Panc1 (cell line): Measurements from ENCODE around the gene GNRHR. TPM values are rescaled to one million over a fixed set of nuclear protein-coding genes. Genes with fewer than 3 reads are reported as not detected.

Experiments used
- ATAC-seq: fragments of 200-7000 bp; cut with Tn5 transposase; 2 replicates; pipeline ENCODE4 v1.9.1; 2020; ENCODE audit warnings: mild to moderate bottlenecking, moderate library complexity
- BruUV-seq: library from RNA; stranded (reverse); fragments of 400-500 nt; replicated peaks from 2 replicates; lab custom pipeline; 2021; lab: Mats Ljungman, UMichigan
- CTCF ChIA-PET: fragments of 300-600 bp; sonication (Branson Sonifier 250); formaldehyde crosslinking; loops from one replicate; lab custom pipeline; 2022; ENCODE audit warnings: antibody characterized with exemption; lab: Charles Lee
- POLR2A ChIA-PET: fragments of 300-600 bp; sonication (Branson Sonifier 250); formaldehyde crosslinking; loops from one replicate; lab custom pipeline; 2022; ENCODE audit warnings: antibody characterized with exemption; lab: Charles Lee
- DNase-seq: peaks from one replicate; pipeline ENCODE4 v3.0.0-alpha.2; 2010; ENCODE audit warnings: low read depth, low spot score
- H3K27ac ChIP-seq: 2 replicates; pipeline ENCODE4 v1.5.1; 2011; ENCODE audit warnings: mild to moderate bottlenecking, low read length, inconsistent platforms
- H3K27me3 ChIP-seq: fragments of 200-500 bp; sonication (Bioruptor generic); 2 replicates; pipeline ENCODE4 v1.6.0; 2014; ENCODE audit warnings: low read length, inconsistent platforms; ENCODE audit not compliant: control insufficient read depth, insufficient read depth
- H3K36me3 ChIP-seq: fragments of 200-500 bp; sonication (Bioruptor generic); 2 replicates; pipeline ENCODE4 v1.5.1; 2014; ENCODE audit warnings: inconsistent platforms, mild to moderate bottlenecking, low read length, moderate library complexity; ENCODE audit not compliant: control insufficient read depth, insufficient read depth
- H3K4me1 ChIP-seq: 2 replicates; pipeline ENCODE4 v1.5.1; 2011; ENCODE audit warnings: inconsistent platforms, mild to moderate bottlenecking, low read length, moderate library complexity; ENCODE audit not compliant: control insufficient read depth, insufficient read depth
- H3K4me3 ChIP-seq, 2 experiments: 2 replicates each; pipeline ENCODE4 v1.5.1; 2011 to 2012; ENCODE audit warnings: low read depth in 2 of 2, low read length in 2 of 2, mild to moderate bottlenecking in 2 of 2, inconsistent platforms in 1 of 2, moderate library complexity in 1 of 2
- H3K9me3 ChIP-seq: fragments of 200-500 bp; sonication (Bioruptor generic); 2 replicates; pipeline ENCODE4 v1.5.1; 2014; ENCODE audit warnings: low read depth, mild to moderate bottlenecking, inconsistent platforms, low read length, moderate library complexity; ENCODE audit not compliant: control insufficient read depth, insufficient read depth
- POLR2AphosphoS5 ChIP-seq: IDR thresholded peaks from 2 replicates; pipeline ENCODE4 v1.6.1; 2012; ENCODE audit warnings: mild to moderate bottlenecking, low read depth, low read length, moderate library complexity
- SIN3A ChIP-seq: IDR thresholded peaks from 2 replicates; pipeline ENCODE4 v1.6.1; 2012; ENCODE audit warnings: low read depth, mild to moderate bottlenecking, low read length, moderate library complexity, borderline replicate concordance; ENCODE audit not compliant: insufficient read depth
- TCF7L2 ChIP-seq: IDR thresholded peaks from 2 replicates; pipeline ENCODE4 v1.6.1; 2011; ENCODE audit warnings: mild to moderate bottlenecking, low read depth, low read length, inconsistent platforms
- in situ Hi-C: cut with HindIII; loops from 2 replicates; pipeline ENCODE4 v1.10.0; 2016; ENCODE audit warnings: low sequenced_read_pairs, low pct_unique_long_range_greater_than_20kb
- intact Hi-C: fragments of 100-400 bp; cut with micrococcal nuclease; formaldehyde crosslinking; loops from one replicate; pipeline ENCODE4 v1.10.0; 2022; ENCODE audit not compliant: unreplicated experiment
- total RNA-seq: library from RNA; stranded (reverse); gene quantifications from one replicate; pipeline ENCODE4 v1.2.1, GENCODE V29; 2021; ENCODE audit not compliant: unreplicated experiment
- TF ChIP-seq, protein P1 (sequence below), 2 experiments: IDR thresholded peaks; 2 replicates each; pipeline ENCODE4 v1.6.1; 2011 to 2012; ENCODE audit warnings: low read depth in 2 of 2, control low read depth in 1 of 2, low read length in 1 of 2, mild to moderate bottlenecking in 1 of 2, moderate library complexity in 1 of 2; ENCODE audit not compliant: insufficient read depth in 1 of 2
- TF ChIP-seq, protein P2 (sequence below): fragments of 450-650 bp; IDR thresholded peaks from 2 replicates; pipeline ENCODE4 v1.5.1; 2017; ENCODE audit warnings: mild to moderate bottlenecking

The GNRHR gene
- total RNA-seq, 1 experiment from 2014 or later, result not detected

DNA sequence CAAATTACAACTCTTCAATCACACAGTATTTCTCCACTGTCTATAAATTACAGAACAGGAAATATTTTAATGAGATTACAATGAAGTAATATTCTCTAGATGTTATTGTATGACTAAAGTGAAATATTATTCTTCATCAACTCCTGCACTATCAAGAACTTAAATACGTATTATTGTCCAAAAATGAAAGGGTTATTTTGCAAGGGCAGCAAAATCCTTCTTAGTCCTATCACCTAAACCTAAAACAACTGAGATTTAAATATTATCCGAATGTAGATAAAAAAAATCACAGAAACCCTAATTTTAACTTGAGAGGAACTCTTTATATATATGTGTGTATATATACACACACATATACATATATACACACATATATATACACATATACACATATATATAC, 58.1 kb downstream of the GNRHR start:
- no peak overlapping the region for H3K27ac ChIP-seq
- intact Hi-C loops (no loop called here), in situ Hi-C loops (no loop called here)
- H3K27me3 ChIP-seq, result no peaks in the 10 kb centered on the region
- POLR2A ChIA-PET, result no interaction called here
- TF ChIP-seq, protein P1, sequence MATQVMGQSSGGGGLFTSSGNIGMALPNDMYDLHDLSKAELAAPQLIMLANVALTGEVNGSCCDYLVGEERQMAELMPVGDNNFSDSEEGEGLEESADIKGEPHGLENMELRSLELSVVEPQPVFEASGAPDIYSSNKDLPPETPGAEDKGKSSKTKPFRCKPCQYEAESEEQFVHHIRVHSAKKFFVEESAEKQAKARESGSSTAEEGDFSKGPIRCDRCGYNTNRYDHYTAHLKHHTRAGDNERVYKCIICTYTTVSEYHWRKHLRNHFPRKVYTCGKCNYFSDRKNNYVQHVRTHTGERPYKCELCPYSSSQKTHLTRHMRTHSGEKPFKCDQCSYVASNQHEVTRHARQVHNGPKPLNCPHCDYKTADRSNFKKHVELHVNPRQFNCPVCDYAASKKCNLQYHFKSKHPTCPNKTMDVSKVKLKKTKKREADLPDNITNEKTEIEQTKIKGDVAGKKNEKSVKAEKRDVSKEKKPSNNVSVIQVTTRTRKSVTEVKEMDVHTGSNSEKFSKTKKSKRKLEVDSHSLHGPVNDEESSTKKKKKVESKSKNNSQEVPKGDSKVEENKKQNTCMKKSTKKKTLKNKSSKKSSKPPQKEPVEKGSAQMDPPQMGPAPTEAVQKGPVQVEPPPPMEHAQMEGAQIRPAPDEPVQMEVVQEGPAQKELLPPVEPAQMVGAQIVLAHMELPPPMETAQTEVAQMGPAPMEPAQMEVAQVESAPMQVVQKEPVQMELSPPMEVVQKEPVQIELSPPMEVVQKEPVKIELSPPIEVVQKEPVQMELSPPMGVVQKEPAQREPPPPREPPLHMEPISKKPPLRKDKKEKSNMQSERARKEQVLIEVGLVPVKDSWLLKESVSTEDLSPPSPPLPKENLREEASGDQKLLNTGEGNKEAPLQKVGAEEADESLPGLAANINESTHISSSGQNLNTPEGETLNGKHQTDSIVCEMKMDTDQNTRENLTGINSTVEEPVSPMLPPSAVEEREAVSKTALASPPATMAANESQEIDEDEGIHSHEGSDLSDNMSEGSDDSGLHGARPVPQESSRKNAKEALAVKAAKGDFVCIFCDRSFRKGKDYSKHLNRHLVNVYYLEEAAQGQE (IDR thresholded peaks at IDR 0.05; ENCODE audit: insufficient read depth in 1 of 2, low read depth in 2 of 2, low read length in 1 of 2), result no peak
- TF ChIP-seq TCF7L2 (no peak), POLR2AphosphoS5 (no peak)
- TF ChIP-seq, protein P2, sequence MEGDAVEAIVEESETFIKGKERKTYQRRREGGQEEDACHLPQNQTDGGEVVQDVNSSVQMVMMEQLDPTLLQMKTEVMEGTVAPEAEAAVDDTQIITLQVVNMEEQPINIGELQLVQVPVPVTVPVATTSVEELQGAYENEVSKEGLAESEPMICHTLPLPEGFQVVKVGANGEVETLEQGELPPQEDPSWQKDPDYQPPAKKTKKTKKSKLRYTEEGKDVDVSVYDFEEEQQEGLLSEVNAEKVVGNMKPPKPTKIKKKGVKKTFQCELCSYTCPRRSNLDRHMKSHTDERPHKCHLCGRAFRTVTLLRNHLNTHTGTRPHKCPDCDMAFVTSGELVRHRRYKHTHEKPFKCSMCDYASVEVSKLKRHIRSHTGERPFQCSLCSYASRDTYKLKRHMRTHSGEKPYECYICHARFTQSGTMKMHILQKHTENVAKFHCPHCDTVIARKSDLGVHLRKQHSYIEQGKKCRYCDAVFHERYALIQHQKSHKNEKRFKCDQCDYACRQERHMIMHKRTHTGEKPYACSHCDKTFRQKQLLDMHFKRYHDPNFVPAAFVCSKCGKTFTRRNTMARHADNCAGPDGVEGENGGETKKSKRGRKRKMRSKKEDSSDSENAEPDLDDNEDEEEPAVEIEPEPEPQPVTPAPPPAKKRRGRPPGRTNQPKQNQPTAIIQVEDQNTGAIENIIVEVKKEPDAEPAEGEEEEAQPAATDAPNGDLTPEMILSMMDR, result no peak
- no peak for DNase-seq
- no peak for ATAC-seq
- CTCF ChIA-PET, result no interaction called here
- peaks cover 7% of the 10 kb centered on the region for H3K36me3 ChIP-seq
- no TSS peak for BruUV-seq
- H3K4me3 ChIP-seq, result no peak overlapping the region
- no peaks in the 10 kb centered on the region for H3K9me3 ChIP-seq
- H3K4me1 ChIP-seq, result no peaks in the 10 kb centered on the region

DNA sequence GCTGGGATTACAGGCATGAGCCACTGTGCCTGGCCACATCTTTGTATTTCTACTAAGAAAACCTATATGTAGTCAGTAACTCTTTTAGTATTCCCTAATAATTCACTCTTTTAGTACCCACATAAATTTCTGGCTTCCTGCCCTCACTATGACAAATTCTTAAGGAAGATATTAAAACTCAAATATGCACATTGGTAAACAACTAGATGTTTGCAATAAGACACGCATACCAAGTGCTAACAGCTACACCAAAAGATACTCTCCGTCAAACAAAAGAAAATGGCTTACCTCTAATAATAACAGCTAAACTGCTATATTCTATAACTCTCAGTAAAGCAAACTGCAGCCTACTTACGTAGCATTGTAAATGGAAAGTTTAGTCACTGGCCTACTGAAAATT, 59.5 kb downstream of the GNRHR start:
- POLR2A ChIA-PET, result interaction anchor here (0.7 kb wide), 1 partner anchor 176 kb away, joined by 5 read pairs; no protein-coding TSS in a partner anchor
- CTCF ChIA-PET, result no interaction called here
- no peak for TF ChIP-seq SIN3A
- TF ChIP-seq, protein P2, result no peak
- TF ChIP-seq, protein P1 (IDR thresholded peaks at IDR 0.05; ENCODE audit: insufficient read depth in 1 of 2, low read depth in 2 of 2, low read length in 1 of 2), result no peak
- no peak for TF ChIP-seq TCF7L2
- TF ChIP-seq POLR2AphosphoS5, result no peak
- H3K27ac ChIP-seq, result no peak overlapping the region
- in situ Hi-C loops (no loop called here), intact Hi-C loops (no loop called here)
- no peaks in the 10 kb centered on the region for H3K9me3 ChIP-seq
- BruUV-seq, result no TSS peak
- no peak for ATAC-seq
- DNase-seq, result no peak
- no peak overlapping the region for H3K4me3 ChIP-seq
- peaks cover 7% of the 10 kb centered on the region; the same call in 1 of the 2 replicates for H3K36me3 ChIP-seq
- H3K27me3 ChIP-seq, result no peaks in the 10 kb centered on the region
- no peaks in the 10 kb centered on the region for H3K4me1 ChIP-seq
